ENCODE measurements around the gene SLC34A1.
"Not testable (repeated sequence)": the region's sequence is repeated elsewhere in the genome, so short reads cannot be mapped to it uniquely, and the experiment has no call there.

SLC34A1 gene

GRCh38 chr5:177405805-177406204 is 21.6 kb downstream of the SLC34A1 start:
- no peak for DNase-seq (ENCODE audit: low read depth in 1 of 2, low spot score in 1 of 2)

- DNase-seq (ENCODE audit: low read depth in 1 of 2, low spot score in 1 of 2): no peak
Observed at GRCh38 chr5:177409043-177409801, 25.0 kb downstream of the SLC34A1 start, which contains the start of gene F12. F12 (minus strand) TSS chr5:177409564; CDS start chr5:177409527, 37 bp downstream.

GRCh38 chr5:177410575-177410974 is 26.3 kb downstream of the SLC34A1 start:
- DNase-seq (ENCODE audit: low read depth in 1 of 2, low spot score in 1 of 2): no peak

- no peak for DNase-seq (ENCODE audit: low read depth in 1 of 2, low spot score in 1 of 2)
Observed at GRCh38 chr5:177412603-177413233, 28.5 kb downstream of the SLC34A1 start.

- no peak for DNase-seq (ENCODE audit: low read depth in 1 of 2, low spot score in 1 of 2)
Observed at GRCh38 chr5:177414481-177414880, 30.2 kb downstream of the SLC34A1 start.

GRCh38 chr5:177417081-177417480 is 32.8 kb downstream of the SLC34A1 start:
- DNase-seq (ENCODE audit: low read depth in 1 of 2, low spot score in 1 of 2): not testable (repeated sequence)

- no peak for DNase-seq (ENCODE audit: low read depth in 1 of 2, low spot score in 1 of 2)
Observed at GRCh38 chr5:177419046-177419445, 34.8 kb downstream of the SLC34A1 start.

- DNase-seq (ENCODE audit: low read depth in 1 of 2, low spot score in 1 of 2): not testable (repeated sequence)
Observed at GRCh38 chr5:177420472-177420871, 36.2 kb downstream of the SLC34A1 start.

- no peak for DNase-seq (ENCODE audit: low read depth in 1 of 2, low spot score in 1 of 2)
Observed at GRCh38 chr5:177421062-177421798, 37.0 kb downstream of the SLC34A1 start.

- no peak for DNase-seq (ENCODE audit: low read depth in 1 of 2, low spot score in 1 of 2)
Observed at GRCh38 chr5:177423671-177424070, 39.4 kb downstream of the SLC34A1 start.

GRCh38 chr5:177425196-177425800 is 41.1 kb downstream of the SLC34A1 start:
- no peak for DNase-seq (ENCODE audit: low read depth in 1 of 2, low spot score in 1 of 2)

GRCh38 chr5:177425801-177426565 is 41.7 kb downstream of the SLC34A1 start:
- DNase-seq (ENCODE audit: low read depth in 1 of 2, low spot score in 1 of 2): peak; percentile 97 to 99

GRCh38 chr5:177426566-177427210 is 42.5 kb downstream of the SLC34A1 start, which contains the start of gene GRK6:
GRK6 (plus strand) TSS chr5:177426676; CDS start chr5:177426846, 170 bp downstream.
- peak; percentile 43 to 57 for DNase-seq (ENCODE audit: low read depth in 1 of 2, low spot score in 1 of 2)

GRCh38 chr5:177427211-177427822 is 43.1 kb downstream of the SLC34A1 start:
- no peak for DNase-seq (ENCODE audit: low read depth in 1 of 2, low spot score in 1 of 2)

GRCh38 chr5:177427919-177428573 is 43.8 kb downstream of the SLC34A1 start:
- no peak for DNase-seq (ENCODE audit: low read depth in 1 of 2, low spot score in 1 of 2)

- DNase-seq (ENCODE audit: low read depth in 1 of 2, low spot score in 1 of 2): no peak
Observed at GRCh38 chr5:177428574-177429217, 44.5 kb downstream of the SLC34A1 start.

- DNase-seq (ENCODE audit: low read depth in 1 of 2, low spot score in 1 of 2): peak; percentile 54 to 79
Observed at GRCh38 chr5:177429248-177430040, 45.2 kb downstream of the SLC34A1 start.
